GM23338 (cell line): ENCODE results near the gene ZNF212. TPM values are rescaled to one million over a fixed set of nuclear protein-coding genes. Genes with fewer than 3 reads are reported as not detected.

Source experiments
- ATAC-seq: fragments of 200-7000 bp; cut with Tn5 transposase; 3 replicates; pipeline ENCODE4 v1.9.1; 2020
- DNase-seq: peaks from one replicate; pipeline ENCODE4 v3.0.0-alpha.2; 2015; ENCODE audit warnings: low spot score
- H2AFZ ChIP-seq: fragments of 200-600 bp; sonication (generic); 2 replicates; pipeline ENCODE4 v1.8.0; 2016; ENCODE audit warnings: antibody characterized with exemption, mild to moderate bottlenecking, moderate library complexity
- H3F3A ChIP-seq: fragments of 200-600 bp; sonication (generic); replicated peaks from 2 replicates; pipeline ENCODE4 v1.8.0; 2017; ENCODE audit warnings: antibody characterized with exemption, mixed run types, low read depth
- H3K27ac ChIP-seq: fragments of 200-600 bp; sonication (generic); 2 replicates; pipeline ENCODE4 v1.6.1; 2016; ENCODE audit warnings: low read depth
- H3K27me3 ChIP-seq: fragments of 200-600 bp; sonication (generic); 2 replicates; pipeline ENCODE4 v1.8.0; 2016; ENCODE audit warnings: mild to moderate bottlenecking, mixed run types, moderate library complexity; ENCODE audit not compliant: insufficient read depth
- H3K36me3 ChIP-seq: fragments of 200-600 bp; sonication (generic); 2 replicates; pipeline ENCODE4 v1.8.0; 2016; ENCODE audit warnings: mild to moderate bottlenecking; ENCODE audit not compliant: insufficient read depth
- H3K4me1 ChIP-seq: fragments of 200-600 bp; sonication (generic); 2 replicates; pipeline ENCODE4 v1.8.0; 2016; ENCODE audit warnings: mild to moderate bottlenecking, moderate library complexity; ENCODE audit not compliant: insufficient read depth
- H3K4me2 ChIP-seq: fragments of 200-600 bp; sonication (generic); 2 replicates; pipeline ENCODE4 v1.7.1; 2017; ENCODE audit warnings: mixed run types
- H3K4me3 ChIP-seq: fragments of 200-600 bp; sonication (generic); 2 replicates; pipeline ENCODE4 v1.6.1; 2016; ENCODE audit warnings: mixed run types
- H3K79me2 ChIP-seq: fragments of 200-600 bp; sonication (generic); replicated peaks from 2 replicates; pipeline ENCODE4 v1.8.0; 2017; ENCODE audit warnings: mild to moderate bottlenecking; ENCODE audit not compliant: insufficient read depth
- H3K9me2 ChIP-seq: fragments of 200-600 bp; sonication (generic); 2 replicates; pipeline ENCODE4 v1.8.0; 2017; ENCODE audit not compliant: insufficient read depth
- H4K20me1 ChIP-seq: fragments of 200-600 bp; sonication (generic); replicated peaks from 2 replicates; pipeline ENCODE4 v1.8.0; 2017; ENCODE audit warnings: mild to moderate bottlenecking; ENCODE audit not compliant: insufficient read depth
- H3K27ac Mint-ChIP-seq: 2 replicates; pipeline ENCODE4 v1.8.0; 2020; ENCODE audit warnings: inconsistent platforms, mild to moderate bottlenecking, moderate library complexity, mixed read lengths
- H3K27me3 Mint-ChIP-seq: 3 replicates; pipeline ENCODE4 v1.8.0; 2022; ENCODE audit warnings: low read depth, mild to moderate bottlenecking, moderate library complexity, mixed read lengths, inconsistent platforms; ENCODE audit not compliant: insufficient read depth, poor library complexity
- H3K36me3 Mint-ChIP-seq: 3 replicates; pipeline ENCODE4 v1.8.0; 2021; ENCODE audit warnings: low read depth, mild to moderate bottlenecking, inconsistent platforms, moderate library complexity, mixed read lengths
- H3K4me1 Mint-ChIP-seq: 3 replicates; pipeline ENCODE4 v1.8.0; 2020; ENCODE audit warnings: mild to moderate bottlenecking, inconsistent platforms, mixed read lengths
- H3K4me3 Mint-ChIP-seq: 3 replicates; pipeline ENCODE4 v1.8.0; 2021; ENCODE audit warnings: moderate library complexity, mild to moderate bottlenecking, inconsistent platforms, mixed read lengths
- H3K9me3 Mint-ChIP-seq: 3 replicates; pipeline ENCODE4 v1.8.0; 2020; ENCODE audit warnings: moderate library complexity, mild to moderate bottlenecking, inconsistent platforms, mixed read lengths
- CREB1 ChIP-seq: fragments of 250-450 bp; sonication (Bioruptor Pico); IDR thresholded peaks from 2 replicates; pipeline ENCODE4 v1.5.0; 2020; ENCODE audit warnings: low read depth, mild to moderate bottlenecking, moderate library complexity
- EZH2 ChIP-seq: fragments of 200-600 bp; sonication (generic); IDR thresholded peaks from one replicate; pipeline ENCODE4 v1.8.0; 2017; ENCODE audit warnings: antibody characterized with exemption, mild to moderate bottlenecking, low read depth; ENCODE audit not compliant: unreplicated experiment
- EZH2phosphoT487 ChIP-seq: fragments of 200-600 bp; sonication (generic); IDR thresholded peaks from one replicate; pipeline ENCODE4 v1.8.1; 2018; ENCODE audit warnings: antibody characterized with exemption; ENCODE audit not compliant: unreplicated experiment
- JUNB ChIP-seq: IDR thresholded peaks from one replicate; pipeline ENCODE4 v1.6.1; 2016; ENCODE audit warnings: antibody characterized with exemption; ENCODE audit not compliant: unreplicated experiment
- NANOG ChIP-seq: IDR thresholded peaks from 2 replicates; pipeline ENCODE4 v1.6.1; 2016; ENCODE audit warnings: antibody characterized with exemption, borderline replicate concordance
- POLR2AphosphoS5 ChIP-seq: IDR thresholded peaks from 2 replicates; pipeline ENCODE4 v1.6.1; 2016; ENCODE audit warnings: antibody characterized with exemption, low read depth
- STAT1 ChIP-seq: IDR thresholded peaks from one replicate; pipeline ENCODE4 v1.6.1; 2016; ENCODE audit warnings: antibody characterized with exemption; ENCODE audit not compliant: unreplicated experiment
- ZNF114 ChIP-seq: fragments of 250-450 bp; sonication (Bioruptor Pico); IDR thresholded peaks from 2 replicates; pipeline ENCODE4 v1.5.0; 2020; ENCODE audit warnings: mild to moderate bottlenecking, moderate library complexity
- ZNF331 ChIP-seq: fragments of 250-450 bp; sonication (Bioruptor Pico); IDR thresholded peaks from 2 replicates; pipeline ENCODE4 v1.5.0; 2020; ENCODE audit warnings: low read depth, mild to moderate bottlenecking, moderate library complexity
- polyA plus RNA-seq: library from polyadenylated mRNA; unstranded; fragments of >200 nt; fragmentation: Nextera tagmentation; extraction: Ambion mirVana; gene quantifications from 2 replicates; pipeline ENCODE4 v1.2.1, GENCODE V29; 2016
- total RNA-seq: library from RNA; depleted of rRNA; stranded (reverse); fragments of >200 nt; shearing (Covaris generic); gene quantifications from 2 replicates; pipeline ENCODE4 v1.2.3, GENCODE V29; 2014
- TF ChIP-seq, protein P1 (sequence below), 2 experiments: fragments of 200-600 bp in 1 of 2; sonication (generic) in 1 of 2; conservative IDR thresholded peaks; 2 replicates each; pipeline versions ENCODE4 v1.5.1 to v1.6.1; 2016 to 2017; ENCODE audit warnings: antibody characterized with exemption in 2 of 2, low read depth in 2 of 2, mild to moderate bottlenecking in 2 of 2, moderate library complexity in 1 of 2
- TF ChIP-seq, protein P2 (sequence below): fragments of 250-450 bp; sonication (Bioruptor Pico); IDR thresholded peaks from 2 replicates; pipeline ENCODE4 v1.5.0; 2020; ENCODE audit warnings: mild to moderate bottlenecking, moderate library complexity
- TF ChIP-seq, protein P3 (sequence below): IDR thresholded peaks from 2 replicates; pipeline ENCODE4 v1.6.1; 2016; ENCODE audit warnings: antibody characterized with exemption
- TF ChIP-seq, protein P4 (sequence below): IDR thresholded peaks from one replicate; pipeline ENCODE4 v1.6.1; 2018; ENCODE audit warnings: antibody characterized with exemption; ENCODE audit not compliant: unreplicated experiment

ZNF212 gene
- total and polyA plus RNA-seq, 2 experiments from 2014 or later: 10.8 to 18.9 TPM

DNA sequence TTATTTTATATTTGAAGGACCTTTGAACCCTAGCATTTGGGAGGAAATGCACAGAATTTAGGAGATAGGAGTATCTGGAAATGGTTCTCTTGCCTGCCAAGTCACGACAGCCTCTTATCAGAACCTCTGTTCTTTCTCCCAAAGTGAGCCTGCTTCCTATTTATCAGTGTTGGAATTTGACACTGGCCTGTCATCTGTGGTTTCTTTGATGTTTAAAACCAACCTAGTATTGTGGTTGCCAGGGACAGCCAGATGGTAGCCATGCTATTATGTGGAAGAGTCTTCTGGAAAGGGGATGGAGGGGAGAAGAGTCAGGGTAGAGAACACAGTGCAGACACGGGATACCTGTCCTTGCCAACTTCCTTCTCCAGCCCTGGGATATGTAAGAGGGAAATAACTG lies 23.0 kb upstream of the ZNF212 start:
- DNase-seq (no peak), ATAC-seq (no peak)
- peaks cover 13% of the 10 kb centered on the region; the same call in 2 of the 3 replicates for H3K4me1 Mint-ChIP-seq
- Histone ChIP-seq H3K27me3 (no peaks in the 10 kb centered on the region), H3K4me1 (no peaks in the 10 kb centered on the region), H3K4me2 (no peak overlapping the region), H3F3A (no peaks in the 10 kb centered on the region), H2AFZ (no peak overlapping the region), H3K9me2 (no peaks in the 10 kb centered on the region), H3K36me3 (peaks cover 35% of the 10 kb centered on the region), H3K79me2 (no peaks in the 10 kb centered on the region), H4K20me1 (peaks cover 15% of the 10 kb centered on the region), H3K4me3 (no peak overlapping the region), H3K27ac (no peak overlapping the region)
- H3K27me3 Mint-ChIP-seq: peaks cover 5% of the 10 kb centered on the region
- no peak overlapping the region for H3K27ac Mint-ChIP-seq
- H3K9me3 Mint-ChIP-seq: no peaks in the 10 kb centered on the region
- H3K4me3 Mint-ChIP-seq: no peak overlapping the region
- peaks cover 85% of the 10 kb centered on the region for H3K36me3 Mint-ChIP-seq
- TF ChIP-seq, protein P1, sequence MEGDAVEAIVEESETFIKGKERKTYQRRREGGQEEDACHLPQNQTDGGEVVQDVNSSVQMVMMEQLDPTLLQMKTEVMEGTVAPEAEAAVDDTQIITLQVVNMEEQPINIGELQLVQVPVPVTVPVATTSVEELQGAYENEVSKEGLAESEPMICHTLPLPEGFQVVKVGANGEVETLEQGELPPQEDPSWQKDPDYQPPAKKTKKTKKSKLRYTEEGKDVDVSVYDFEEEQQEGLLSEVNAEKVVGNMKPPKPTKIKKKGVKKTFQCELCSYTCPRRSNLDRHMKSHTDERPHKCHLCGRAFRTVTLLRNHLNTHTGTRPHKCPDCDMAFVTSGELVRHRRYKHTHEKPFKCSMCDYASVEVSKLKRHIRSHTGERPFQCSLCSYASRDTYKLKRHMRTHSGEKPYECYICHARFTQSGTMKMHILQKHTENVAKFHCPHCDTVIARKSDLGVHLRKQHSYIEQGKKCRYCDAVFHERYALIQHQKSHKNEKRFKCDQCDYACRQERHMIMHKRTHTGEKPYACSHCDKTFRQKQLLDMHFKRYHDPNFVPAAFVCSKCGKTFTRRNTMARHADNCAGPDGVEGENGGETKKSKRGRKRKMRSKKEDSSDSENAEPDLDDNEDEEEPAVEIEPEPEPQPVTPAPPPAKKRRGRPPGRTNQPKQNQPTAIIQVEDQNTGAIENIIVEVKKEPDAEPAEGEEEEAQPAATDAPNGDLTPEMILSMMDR (conservative IDR thresholded peaks at IDR 0.05; ENCODE audit: low read depth in 2 of 2): no peak
- TF ChIP-seq, protein P2, sequence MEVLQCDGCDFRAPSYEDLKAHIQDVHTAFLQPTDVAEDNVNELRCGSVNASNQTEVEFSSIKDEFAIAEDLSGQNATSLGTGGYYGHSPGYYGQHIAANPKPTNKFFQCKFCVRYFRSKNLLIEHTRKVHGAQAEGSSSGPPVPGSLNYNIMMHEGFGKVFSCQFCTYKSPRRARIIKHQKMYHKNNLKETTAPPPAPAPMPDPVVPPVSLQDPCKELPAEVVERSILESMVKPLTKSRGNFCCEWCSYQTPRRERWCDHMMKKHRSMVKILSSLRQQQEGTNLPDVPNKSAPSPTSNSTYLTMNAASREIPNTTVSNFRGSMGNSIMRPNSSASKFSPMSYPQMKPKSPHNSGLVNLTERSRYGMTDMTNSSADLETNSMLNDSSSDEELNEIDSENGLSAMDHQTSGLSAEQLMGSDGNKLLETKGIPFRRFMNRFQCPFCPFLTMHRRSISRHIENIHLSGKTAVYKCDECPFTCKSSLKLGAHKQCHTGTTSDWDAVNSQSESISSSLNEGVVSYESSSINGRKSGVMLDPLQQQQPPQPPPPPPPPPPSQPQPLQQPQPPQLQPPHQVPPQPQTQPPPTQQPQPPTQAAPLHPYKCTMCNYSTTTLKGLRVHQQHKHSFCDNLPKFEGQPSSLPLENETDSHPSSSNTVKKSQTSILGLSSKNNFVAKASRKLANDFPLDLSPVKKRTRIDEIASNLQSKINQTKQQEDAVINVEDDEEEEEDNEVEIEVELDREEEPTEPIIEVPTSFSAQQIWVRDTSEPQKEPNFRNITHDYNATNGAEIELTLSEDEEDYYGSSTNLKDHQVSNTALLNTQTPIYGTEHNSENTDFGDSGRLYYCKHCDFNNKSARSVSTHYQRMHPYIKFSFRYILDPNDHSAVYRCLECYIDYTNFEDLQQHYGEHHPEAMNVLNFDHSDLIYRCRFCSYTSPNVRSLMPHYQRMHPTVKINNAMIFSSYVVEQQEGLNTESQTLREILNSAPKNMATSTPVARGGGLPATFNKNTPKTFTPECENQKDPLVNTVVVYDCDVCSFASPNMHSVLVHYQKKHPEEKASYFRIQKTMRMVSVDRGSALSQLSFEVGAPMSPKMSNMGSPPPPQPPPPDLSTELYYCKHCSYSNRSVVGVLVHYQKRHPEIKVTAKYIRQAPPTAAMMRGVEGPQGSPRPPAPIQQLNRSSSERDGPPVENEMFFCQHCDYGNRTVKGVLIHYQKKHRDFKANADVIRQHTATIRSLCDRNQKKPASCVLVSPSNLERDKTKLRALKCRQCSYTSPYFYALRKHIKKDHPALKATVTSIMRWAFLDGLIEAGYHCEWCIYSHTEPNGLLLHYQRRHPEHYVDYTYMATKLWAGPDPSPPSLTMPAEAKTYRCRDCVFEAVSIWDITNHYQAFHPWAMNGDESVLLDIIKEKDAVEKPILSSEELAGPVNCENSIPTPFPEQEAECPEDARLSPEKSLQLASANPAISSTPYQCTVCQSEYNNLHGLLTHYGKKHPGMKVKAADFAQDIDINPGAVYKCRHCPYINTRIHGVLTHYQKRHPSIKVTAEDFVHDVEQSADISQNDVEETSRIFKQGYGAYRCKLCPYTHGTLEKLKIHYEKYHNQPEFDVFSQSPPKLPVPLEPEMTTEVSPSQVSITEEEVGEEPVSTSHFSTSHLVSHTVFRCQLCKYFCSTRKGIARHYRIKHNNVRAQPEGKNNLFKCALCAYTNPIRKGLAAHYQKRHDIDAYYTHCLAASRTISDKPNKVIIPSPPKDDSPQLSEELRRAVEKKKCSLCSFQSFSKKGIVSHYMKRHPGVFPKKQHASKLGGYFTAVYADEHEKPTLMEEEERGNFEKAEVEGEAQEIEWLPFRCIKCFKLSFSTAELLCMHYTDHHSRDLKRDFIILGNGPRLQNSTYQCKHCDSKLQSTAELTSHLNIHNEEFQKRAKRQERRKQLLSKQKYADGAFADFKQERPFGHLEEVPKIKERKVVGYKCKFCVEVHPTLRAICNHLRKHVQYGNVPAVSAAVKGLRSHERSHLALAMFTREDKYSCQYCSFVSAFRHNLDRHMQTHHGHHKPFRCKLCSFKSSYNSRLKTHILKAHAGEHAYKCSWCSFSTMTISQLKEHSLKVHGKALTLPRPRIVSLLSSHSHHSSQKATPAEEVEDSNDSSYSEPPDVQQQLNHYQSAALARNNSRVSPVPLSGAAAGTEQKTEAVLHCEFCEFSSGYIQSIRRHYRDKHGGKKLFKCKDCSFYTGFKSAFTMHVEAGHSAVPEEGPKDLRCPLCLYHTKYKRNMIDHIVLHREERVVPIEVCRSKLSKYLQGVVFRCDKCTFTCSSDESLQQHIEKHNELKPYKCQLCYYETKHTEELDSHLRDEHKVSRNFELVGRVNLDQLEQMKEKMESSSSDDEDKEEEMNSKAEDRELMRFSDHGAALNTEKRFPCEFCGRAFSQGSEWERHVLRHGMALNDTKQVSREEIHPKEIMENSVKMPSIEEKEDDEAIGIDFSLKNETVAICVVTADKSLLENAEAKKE (CRISPR knock-in tag): no peak
- TF ChIP-seq EZH2phosphoT487 (no peak), ZNF331 (CRISPR knock-in tag) (no peak), JUNB (no peak), NANOG (no peak), ZNF114 (CRISPR knock-in tag) (no peak), CREB1 (CRISPR knock-in tag) (no peak), POLR2AphosphoS5 (no peak), EZH2 (no peak), STAT1 (no peak)
- TF ChIP-seq, protein P3, sequence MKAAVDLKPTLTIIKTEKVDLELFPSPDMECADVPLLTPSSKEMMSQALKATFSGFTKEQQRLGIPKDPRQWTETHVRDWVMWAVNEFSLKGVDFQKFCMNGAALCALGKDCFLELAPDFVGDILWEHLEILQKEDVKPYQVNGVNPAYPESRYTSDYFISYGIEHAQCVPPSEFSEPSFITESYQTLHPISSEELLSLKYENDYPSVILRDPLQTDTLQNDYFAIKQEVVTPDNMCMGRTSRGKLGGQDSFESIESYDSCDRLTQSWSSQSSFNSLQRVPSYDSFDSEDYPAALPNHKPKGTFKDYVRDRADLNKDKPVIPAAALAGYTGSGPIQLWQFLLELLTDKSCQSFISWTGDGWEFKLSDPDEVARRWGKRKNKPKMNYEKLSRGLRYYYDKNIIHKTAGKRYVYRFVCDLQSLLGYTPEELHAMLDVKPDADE: no peak
- TF ChIP-seq, protein P4, sequence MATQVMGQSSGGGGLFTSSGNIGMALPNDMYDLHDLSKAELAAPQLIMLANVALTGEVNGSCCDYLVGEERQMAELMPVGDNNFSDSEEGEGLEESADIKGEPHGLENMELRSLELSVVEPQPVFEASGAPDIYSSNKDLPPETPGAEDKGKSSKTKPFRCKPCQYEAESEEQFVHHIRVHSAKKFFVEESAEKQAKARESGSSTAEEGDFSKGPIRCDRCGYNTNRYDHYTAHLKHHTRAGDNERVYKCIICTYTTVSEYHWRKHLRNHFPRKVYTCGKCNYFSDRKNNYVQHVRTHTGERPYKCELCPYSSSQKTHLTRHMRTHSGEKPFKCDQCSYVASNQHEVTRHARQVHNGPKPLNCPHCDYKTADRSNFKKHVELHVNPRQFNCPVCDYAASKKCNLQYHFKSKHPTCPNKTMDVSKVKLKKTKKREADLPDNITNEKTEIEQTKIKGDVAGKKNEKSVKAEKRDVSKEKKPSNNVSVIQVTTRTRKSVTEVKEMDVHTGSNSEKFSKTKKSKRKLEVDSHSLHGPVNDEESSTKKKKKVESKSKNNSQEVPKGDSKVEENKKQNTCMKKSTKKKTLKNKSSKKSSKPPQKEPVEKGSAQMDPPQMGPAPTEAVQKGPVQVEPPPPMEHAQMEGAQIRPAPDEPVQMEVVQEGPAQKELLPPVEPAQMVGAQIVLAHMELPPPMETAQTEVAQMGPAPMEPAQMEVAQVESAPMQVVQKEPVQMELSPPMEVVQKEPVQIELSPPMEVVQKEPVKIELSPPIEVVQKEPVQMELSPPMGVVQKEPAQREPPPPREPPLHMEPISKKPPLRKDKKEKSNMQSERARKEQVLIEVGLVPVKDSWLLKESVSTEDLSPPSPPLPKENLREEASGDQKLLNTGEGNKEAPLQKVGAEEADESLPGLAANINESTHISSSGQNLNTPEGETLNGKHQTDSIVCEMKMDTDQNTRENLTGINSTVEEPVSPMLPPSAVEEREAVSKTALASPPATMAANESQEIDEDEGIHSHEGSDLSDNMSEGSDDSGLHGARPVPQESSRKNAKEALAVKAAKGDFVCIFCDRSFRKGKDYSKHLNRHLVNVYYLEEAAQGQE: no peak
